ENCODE measurements around the gene REEP3.
"Not testable (repeated sequence)": the region's sequence is repeated elsewhere in the genome, so short reads cannot be mapped to it uniquely, and the experiment has no call there.

The REEP3 gene, protein sequence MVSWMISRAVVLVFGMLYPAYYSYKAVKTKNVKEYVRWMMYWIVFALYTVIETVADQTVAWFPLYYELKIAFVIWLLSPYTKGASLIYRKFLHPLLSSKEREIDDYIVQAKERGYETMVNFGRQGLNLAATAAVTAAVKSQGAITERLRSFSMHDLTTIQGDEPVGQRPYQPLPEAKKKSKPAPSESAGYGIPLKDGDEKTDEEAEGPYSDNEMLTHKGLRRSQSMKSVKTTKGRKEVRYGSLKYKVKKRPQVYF

GRCh38 chr10:63520500-63521415 is at the start of gene REEP3:
TSS of gene REEP3 (plus strand) at chr10:63521401. CDS start at chr10:63521546, 145 bp downstream.
- peak in 1 of 2 donors; percentile 43 for DNase-seq (ENCODE audit: low read depth in 2 of 2)

- DNase-seq (ENCODE audit: low read depth in 2 of 2) = no peak
Measured at GRCh38 chr10:63474488-63474887, 46.7 kb upstream of the REEP3 start.

DNA sequence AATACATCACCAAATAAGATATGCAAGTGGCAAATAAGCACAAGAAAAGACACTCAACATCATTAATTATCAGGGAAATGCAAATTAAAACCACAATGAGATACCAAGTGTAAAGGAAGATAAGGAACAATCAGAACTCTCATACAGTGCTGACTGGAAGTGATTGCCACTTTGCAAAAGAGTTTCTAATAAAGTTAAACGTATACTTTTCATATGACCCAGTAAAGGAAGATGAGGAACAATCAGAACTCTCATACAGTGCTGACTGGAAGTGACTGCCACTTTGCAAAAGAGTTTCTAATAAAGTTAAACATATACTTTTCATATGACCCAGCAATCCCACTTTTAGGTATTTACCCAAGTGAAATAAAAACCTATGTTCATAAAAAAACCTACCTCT is 43.3 kb upstream of the REEP3 start:
- no peak for DNase-seq (ENCODE audit: low read depth in 2 of 2)

DNA sequence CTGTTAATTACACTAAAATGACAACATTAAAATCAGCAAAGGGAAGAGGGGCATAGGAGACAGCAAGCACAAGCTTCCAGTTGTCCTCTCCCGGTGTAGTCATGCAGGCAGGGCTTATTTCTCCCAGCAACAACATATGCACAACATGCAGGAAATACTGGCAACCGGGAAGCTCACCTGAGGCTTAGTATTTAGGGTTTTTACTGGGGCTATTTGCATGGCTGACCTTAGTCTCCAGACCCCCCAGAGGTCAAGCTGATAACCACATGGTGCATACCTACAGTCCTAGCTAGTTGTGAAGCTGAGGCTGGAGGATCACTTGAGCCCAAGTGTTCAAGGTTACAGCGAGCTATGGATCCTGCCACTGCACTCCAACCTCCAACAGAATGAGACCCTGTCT is 42.6 kb upstream of the REEP3 start:
- DNase-seq (ENCODE audit: low read depth in 2 of 2) = no peak

DNA sequence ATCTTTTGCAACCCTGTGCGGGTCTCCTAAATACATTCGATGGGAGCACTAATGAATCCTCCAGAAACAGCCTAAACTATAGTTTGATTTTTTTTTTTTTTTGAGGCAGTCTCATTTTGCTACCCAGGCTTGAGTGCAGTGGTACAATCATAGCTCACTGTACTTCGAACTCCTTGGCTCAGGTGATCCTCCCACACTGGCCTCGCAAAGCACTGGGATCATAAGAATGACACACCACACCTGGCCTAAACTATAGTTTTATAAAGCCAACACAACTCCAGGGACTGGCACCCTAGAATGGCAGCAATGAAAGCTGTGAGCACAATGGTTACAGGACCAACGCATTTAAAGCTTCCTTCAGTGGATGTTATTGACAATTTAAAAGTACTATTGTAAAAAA is 41.0 kb upstream of the REEP3 start:
- DNase-seq (ENCODE audit: low read depth in 2 of 2) = no peak

DNA sequence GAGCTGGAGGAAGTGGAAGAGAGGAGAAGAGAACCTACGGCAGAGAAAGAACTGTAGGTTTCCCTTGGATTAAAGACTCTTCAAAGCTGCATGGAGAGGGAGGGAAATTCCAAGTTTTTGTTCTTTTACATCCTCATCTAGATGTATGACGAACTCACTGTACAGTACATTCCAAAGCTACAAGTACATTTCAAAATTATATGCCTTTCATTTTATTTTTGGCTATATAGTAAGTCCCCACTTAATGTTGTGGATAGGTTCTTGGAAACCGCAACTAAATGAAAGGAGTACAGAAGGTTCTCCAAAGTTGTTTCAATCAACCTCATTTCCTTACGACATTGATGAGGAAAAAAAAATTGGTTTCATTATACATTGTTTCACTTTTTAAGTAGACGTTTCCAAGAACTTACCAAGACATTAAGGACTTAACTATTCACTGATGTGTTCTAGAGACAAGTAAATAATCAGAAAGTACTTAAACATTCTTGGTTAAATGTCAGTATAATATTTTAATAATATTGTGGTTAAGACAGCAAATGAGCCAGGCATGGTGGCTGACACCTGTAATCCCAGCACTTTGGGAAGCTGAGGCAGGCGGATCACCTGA is 39.3 kb upstream of the REEP3 start:
- no peak for DNase-seq (ENCODE audit: low read depth in 2 of 2)

GRCh38 chr10:63483983-63484382 is 37.2 kb upstream of the REEP3 start:
- DNase-seq (ENCODE audit: low read depth in 2 of 2) = no peak

- DNase-seq (ENCODE audit: low read depth in 2 of 2) = no peak
Measured at GRCh38 chr10:63487990-63488389, 33.2 kb upstream of the REEP3 start.

- no peak for DNase-seq (ENCODE audit: low read depth in 2 of 2)
Measured at GRCh38 chr10:63489838-63490237, 31.4 kb upstream of the REEP3 start.

GRCh38 chr10:63491588-63492316 is 29.4 kb upstream of the REEP3 start:
- no peak for DNase-seq (ENCODE audit: low read depth in 2 of 2)

DNA sequence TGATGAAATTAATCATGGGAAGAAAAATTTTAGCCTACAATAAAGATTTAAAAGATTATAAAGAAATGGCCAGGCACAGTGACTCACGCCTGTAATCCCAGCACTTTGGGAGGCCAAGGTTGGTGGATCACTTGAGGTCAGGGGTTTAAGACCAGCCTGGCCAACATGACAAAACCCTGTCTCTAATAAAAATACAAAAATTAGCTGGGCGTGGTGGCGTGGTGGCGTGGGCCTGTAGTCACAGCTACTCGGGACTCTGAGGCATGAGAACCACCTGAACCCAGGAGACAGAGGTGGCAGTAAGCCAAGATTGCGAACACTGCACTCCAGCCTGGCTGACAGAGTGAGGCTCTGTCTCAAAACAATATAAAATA is 28.9 kb upstream of the REEP3 start:
- DNase-seq (ENCODE audit: low read depth in 2 of 2) = not testable (repeated sequence)

DNA sequence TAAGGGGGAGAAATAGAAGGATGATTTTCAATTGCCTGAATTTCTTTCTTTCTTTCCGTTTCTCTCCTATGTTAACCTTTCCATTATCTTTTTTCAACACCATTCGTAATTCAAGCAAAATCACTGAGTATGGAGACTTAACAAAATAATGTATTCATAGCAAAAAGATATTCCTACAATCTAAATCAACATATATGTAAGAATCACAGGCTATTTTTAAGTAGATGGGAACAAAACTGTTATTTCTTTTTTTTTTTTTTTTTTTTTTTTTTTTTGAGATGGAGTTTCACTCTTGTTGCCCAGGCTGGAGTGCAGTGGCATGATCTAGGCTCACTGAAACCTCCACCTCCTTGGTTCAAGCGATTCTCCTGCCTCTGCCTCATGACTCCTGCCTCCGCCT is 28.2 kb upstream of the REEP3 start:
- no peak for DNase-seq (ENCODE audit: low read depth in 2 of 2)

GRCh38 chr10:63494951-63495350 is 26.2 kb upstream of the REEP3 start:
- DNase-seq (ENCODE audit: low read depth in 2 of 2) = no peak

DNA sequence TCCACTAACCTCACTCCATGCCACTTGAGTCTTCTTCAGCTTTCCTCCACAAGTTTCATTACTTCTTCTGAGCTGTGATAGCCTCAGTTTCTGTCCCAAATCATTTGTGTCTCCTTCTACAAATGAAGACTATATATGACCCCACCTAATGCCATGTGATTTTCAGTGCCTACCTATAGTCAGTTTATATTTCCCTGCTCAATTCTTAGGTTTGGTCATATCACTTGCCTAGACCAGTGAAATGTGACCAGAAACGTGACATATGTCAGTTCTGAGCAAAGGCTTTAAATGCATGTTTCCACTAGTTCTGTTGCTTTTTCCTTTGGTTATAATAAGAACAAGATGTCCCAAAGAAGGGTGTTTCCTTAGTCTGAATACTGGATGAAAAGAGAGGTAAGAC is 24.6 kb upstream of the REEP3 start:
- no peak for DNase-seq (ENCODE audit: low read depth in 2 of 2)

- no peak for DNase-seq (ENCODE audit: low read depth in 2 of 2)
Measured at GRCh38 chr10:63497321-63497720, 23.9 kb upstream of the REEP3 start.

GRCh38 chr10:63498665-63499064 is 22.5 kb upstream of the REEP3 start:
- DNase-seq (ENCODE audit: low read depth in 2 of 2) = no peak

- DNase-seq (ENCODE audit: low read depth in 2 of 2) = not testable (repeated sequence)
Measured at GRCh38 chr10:63500551-63500950, 20.6 kb upstream of the REEP3 start.

GRCh38 chr10:63501954-63502353 is 19.2 kb upstream of the REEP3 start:
- DNase-seq (ENCODE audit: low read depth in 2 of 2) = no peak

GRCh38 chr10:63502832-63503231 is 18.4 kb upstream of the REEP3 start:
- no peak for DNase-seq (ENCODE audit: low read depth in 2 of 2)

DNA sequence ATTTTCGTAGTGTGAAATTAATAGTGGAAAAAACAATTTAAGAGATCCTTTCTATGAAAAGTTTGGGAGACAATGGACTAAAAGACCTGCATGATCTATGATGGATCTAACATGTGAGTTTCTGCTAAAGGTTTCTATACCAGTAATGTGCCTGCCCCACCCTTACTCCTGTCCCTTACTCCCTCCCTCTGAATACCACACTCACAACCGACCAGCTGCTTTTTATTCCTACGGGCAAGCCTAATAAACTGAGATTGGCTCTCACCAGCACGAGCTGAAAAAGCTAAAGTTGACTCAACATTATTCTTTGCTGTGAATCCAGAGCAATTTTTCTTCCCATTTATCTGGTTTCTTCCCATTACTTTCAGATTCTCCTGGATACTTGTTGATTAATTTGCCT is 17.8 kb upstream of the REEP3 start:
- no peak for DNase-seq (ENCODE audit: low read depth in 2 of 2)

GRCh38 chr10:63504145-63504881 is 16.9 kb upstream of the REEP3 start:
- no peak for DNase-seq (ENCODE audit: low read depth in 2 of 2)
